Heart left ventricle (tissue), 13 donors: Measurements from ENCODE around the gene UBE2F.

Experiments used
- POLR2A ChIP-seq, 2 donors: fragments of 450-650 bp; IDR thresholded peaks; one replicate each; pipeline ENCODE4 v1.6.1; 2017; ENCODE audit warnings: antibody characterized with exemption in 2 of 2, mild to moderate bottlenecking in 2 of 2, moderate library complexity in 2 of 2
- TF ChIP-seq, protein P1 (sequence below), 12 donors: fragments of 200-600 bp; sonication (generic) in 4 of 12; IDR thresholded peaks; one replicate each; pipeline versions ENCODE4 v1.5.0 to v1.8.0; 2018 to 2022; ENCODE audit warnings: antibody characterized with exemption in 12 of 12, mild to moderate bottlenecking in 5 of 12
- donor health status: ischemic (EF 13 %, LVEDD 7.1; RV severe dilation, severe dysfunction).
- donor health status: DM: no; HTN: yes; CAD: no.
- donor health status: DM: no; HTN: no; CAD: no.
- donor health status: ischemic (EF 25% LVEDD 6.9; RV normal size, moderate dysfunction).
- donor health status: ischemic (EF 25% LVEDD 5.7; RV mildly dilated, moderate dysfunction).
- donor health status: ischemic (EF 35%, LVEDD 5.7; RV mildly dilated, moderate dysfunction).
- donor health status: nonischemic (EF 11% LVEDD 7.7; RV severe dilation, severe dysfunction).
- donor health status: DM: yes; HTN: yes; CAD: no.
- donor health status: PGD.
- donor health status: ischemic (EF 29% LVEDD 5.4; RV normal size, mild dysfunction).
- donor health status: nonischemic (EF 23%, LVEDD 6.1; RV moderate dilation, normal function).

DNA sequence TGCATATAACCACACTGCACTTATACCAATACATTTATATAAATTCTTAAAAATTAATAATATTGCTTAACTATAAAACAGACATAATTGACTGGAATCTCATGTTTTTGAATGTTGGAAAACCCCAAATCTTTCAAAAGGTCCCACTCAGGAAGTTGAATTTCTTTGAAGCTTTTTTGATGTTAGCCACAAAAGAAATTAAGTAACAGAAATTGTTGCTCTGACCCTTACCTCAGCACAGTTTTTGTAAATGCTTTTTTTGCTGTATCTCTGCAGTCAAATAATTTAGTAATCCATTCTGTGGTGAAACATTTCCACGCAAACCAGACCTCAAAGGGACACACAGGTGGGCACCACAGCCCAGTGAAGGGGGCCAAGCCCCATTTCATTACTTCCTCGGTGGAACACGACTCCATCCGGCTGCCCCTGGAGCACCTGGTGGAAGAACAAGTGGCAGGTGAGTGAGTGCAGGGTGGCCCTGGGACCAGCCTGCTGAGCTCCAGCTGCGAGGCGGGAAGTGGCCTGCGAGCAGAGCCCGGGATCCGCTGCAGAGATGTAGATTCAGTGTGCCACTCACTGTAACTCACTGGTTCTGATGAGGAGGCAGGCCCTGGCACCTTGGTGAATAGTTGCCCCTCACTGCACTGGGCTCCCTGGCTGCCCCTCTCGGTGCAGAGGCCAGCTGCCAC is 102.4 kb downstream of the UBE2F start:
- TF ChIP-seq, protein P1, sequence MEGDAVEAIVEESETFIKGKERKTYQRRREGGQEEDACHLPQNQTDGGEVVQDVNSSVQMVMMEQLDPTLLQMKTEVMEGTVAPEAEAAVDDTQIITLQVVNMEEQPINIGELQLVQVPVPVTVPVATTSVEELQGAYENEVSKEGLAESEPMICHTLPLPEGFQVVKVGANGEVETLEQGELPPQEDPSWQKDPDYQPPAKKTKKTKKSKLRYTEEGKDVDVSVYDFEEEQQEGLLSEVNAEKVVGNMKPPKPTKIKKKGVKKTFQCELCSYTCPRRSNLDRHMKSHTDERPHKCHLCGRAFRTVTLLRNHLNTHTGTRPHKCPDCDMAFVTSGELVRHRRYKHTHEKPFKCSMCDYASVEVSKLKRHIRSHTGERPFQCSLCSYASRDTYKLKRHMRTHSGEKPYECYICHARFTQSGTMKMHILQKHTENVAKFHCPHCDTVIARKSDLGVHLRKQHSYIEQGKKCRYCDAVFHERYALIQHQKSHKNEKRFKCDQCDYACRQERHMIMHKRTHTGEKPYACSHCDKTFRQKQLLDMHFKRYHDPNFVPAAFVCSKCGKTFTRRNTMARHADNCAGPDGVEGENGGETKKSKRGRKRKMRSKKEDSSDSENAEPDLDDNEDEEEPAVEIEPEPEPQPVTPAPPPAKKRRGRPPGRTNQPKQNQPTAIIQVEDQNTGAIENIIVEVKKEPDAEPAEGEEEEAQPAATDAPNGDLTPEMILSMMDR (IDR thresholded peaks at IDR 0.05): no peak
- TF ChIP-seq POLR2A (IDR thresholded peaks at IDR 0.05): no peak
